GM18508 (cell line): ENCODE measurements around the gene UGT1A10.

Experiments
- ATAC-seq: cut with Tn5 transposase; IDR thresholded peaks from one replicate; pipeline ENCODE4 v1.9.1; 2021; ENCODE audit warnings: moderate number of reproducible peaks; ENCODE audit not compliant: insufficient read depth, unreplicated experiment

UGT1A10 gene

GRCh38 chr2:233817995-233818638 lies 181.9 kb downstream of the UGT1A10 start:
- ATAC-seq = no peak

GRCh38 chr2:233818639-233819621 lies 182.7 kb downstream of the UGT1A10 start:
- no peak for ATAC-seq

GRCh38 chr2:233819884-233820773 lies 183.9 kb downstream of the UGT1A10 start:
- no peak for ATAC-seq

GRCh38 chr2:233820774-233821105 lies 184.5 kb downstream of the UGT1A10 start:
- ATAC-seq = no peak

GRCh38 chr2:233821196-233821595 lies 184.9 kb downstream of the UGT1A10 start:
- ATAC-seq = no peak

- ATAC-seq = no peak
Observed at GRCh38 chr2:233821709-233822100, 185.5 kb downstream of the UGT1A10 start.

- no peak for ATAC-seq
Observed at GRCh38 chr2:233822101-233822771, 186.0 kb downstream of the UGT1A10 start.
